A549 (cell line): ENCODE results near the gene PKN2. TPM values are rescaled to one million over a fixed set of nuclear protein-coding genes. Genes with fewer than 3 reads are reported as not detected.

Experiments
- ATAC-seq, 2 experiments: fragments of 200-7000 bp in 1 of 2; fragments of >200 bp in 1 of 2; cut with Nextera tagmentation in 1 of 2; cut with Tn5 transposase in 1 of 2; 3 replicates each; pipeline versions ENCODE4 v1.8.0 to v1.9.1; 2018 to 2020; ENCODE audit warnings: mild to moderate bottlenecking in 1 of 2, moderate library complexity in 1 of 2
- CTCF ChIA-PET: fragments of 300-600 bp; sonication (Branson Sonifier 250); formaldehyde crosslinking; extraction: SDS; loops from one replicate; lab custom pipeline; 2021; ENCODE audit warnings: antibody characterized with exemption, inconsistent platforms; lab: Yijun Ruan, JAX
- POLR2A ChIA-PET: fragments of 350-600 bp; formaldehyde crosslinking; extraction: SDS; loops from one replicate; lab custom pipeline; 2021; ENCODE audit warnings: antibody characterized with exemption, inconsistent platforms; lab: Yijun Ruan, JAX
- DNase-seq, 2 experiments: peaks; one replicate each; pipeline versions ENCODE4 v3.0.0 to v3.0.0-alpha.2; 2011 to 2016; ENCODE audit warnings: low read depth in 1 of 2, low spot score in 1 of 2
- FAIRE-seq: peaks from 2 replicates; lab custom pipeline; 2011; peaks lifted over from hg19 to GRCh38; lab: Jason Lieb, UNC
- H3K27ac ChIP-seq, 2 experiments: fragments of >200 bp; sonication (Bioruptor Twin); formaldehyde crosslinking; 3 replicates each; pipeline ENCODE4 v1.5.1; 2016 to 2017
- H3K4me1 ChIP-seq: fragments of >200 bp; sonication (Bioruptor Twin); formaldehyde crosslinking; 3 replicates; pipeline ENCODE4 v1.6.1; 2016
- H3K4me2 ChIP-seq: fragments of >200 bp; sonication (Bioruptor Twin); formaldehyde crosslinking; 3 replicates; pipeline ENCODE4 v1.6.1; 2016
- H3K4me3 ChIP-seq: fragments of >200 bp; sonication (Bioruptor Twin); formaldehyde crosslinking; 3 replicates; pipeline ENCODE4 v1.5.1; 2016
- H3K9me3 ChIP-seq: fragments of >200 bp; sonication (Bioruptor Twin); formaldehyde crosslinking; 3 replicates; pipeline ENCODE4 v1.6.1; 2016
- BCL3 ChIP-seq: fragments of >200 bp; sonication (Bioruptor Twin); formaldehyde crosslinking; IDR thresholded peaks from 3 replicates; pipeline ENCODE4 v1.6.1; 2016
- BHLHE40 ChIP-seq: IDR thresholded peaks from 2 replicates; pipeline ENCODE4 v1.6.1; 2012; ENCODE audit warnings: low read depth, low read length, inconsistent platforms
- CBX8 ChIP-seq: fragments of 200-600 bp; sonication (generic); IDR thresholded peaks from 2 replicates; pipeline ENCODE4 v1.6.1; 2016
- CEBPB ChIP-seq, 2 experiments: fragments of >200 bp in 1 of 2; sonication (Bioruptor Twin) in 1 of 2; formaldehyde crosslinking in 1 of 2; IDR thresholded peaks; 2 replicates each; pipeline ENCODE4 v1.6.1; 2012 to 2016
- CHD2 ChIP-seq: fragments of 150-350 bp; IDR thresholded peaks from 2 replicates; pipeline ENCODE4 v1.6.1; 2014; ENCODE audit warnings: low read length; ENCODE audit not compliant: partially characterized antibody
- E2F6 ChIP-seq: IDR thresholded peaks from 2 replicates; pipeline ENCODE4 v1.6.1; 2012; ENCODE audit warnings: low read depth, borderline replicate concordance
- EHF ChIP-seq: fragments of 250-450 bp; sonication (Bioruptor Pico); IDR thresholded peaks from 2 replicates; pipeline ENCODE4 v1.5.0; 2020; ENCODE audit warnings: mild to moderate bottlenecking
- EHMT2 ChIP-seq: fragments of 200-600 bp; sonication (generic); IDR thresholded peaks from 2 replicates; pipeline ENCODE4 v1.6.1; 2016; ENCODE audit warnings: antibody characterized with exemption, low read depth, mild to moderate bottlenecking, moderate library complexity
- FOSB ChIP-seq: fragments of 250-450 bp; sonication (Bioruptor Pico); IDR thresholded peaks from 2 replicates; pipeline ENCODE4 v1.5.0; 2020; ENCODE audit warnings: mild to moderate bottlenecking, moderate library complexity
- FOXS1 ChIP-seq: fragments of 250-450 bp; sonication (Bioruptor Pico); IDR thresholded peaks from 2 replicates; pipeline ENCODE4 v1.5.0; 2020; ENCODE audit warnings: mild to moderate bottlenecking, moderate library complexity
- HES2 ChIP-seq: fragments of >200 bp; sonication (Bioruptor Twin); formaldehyde crosslinking; IDR thresholded peaks from 2 replicates; pipeline ENCODE4 v1.6.1; 2016
- HEYL ChIP-seq: fragments of 250-450 bp; sonication (Bioruptor Pico); IDR thresholded peaks from 2 replicates; pipeline ENCODE4 v1.8.0; 2021; ENCODE audit warnings: mild to moderate bottlenecking, moderate library complexity
- HMGXB4 ChIP-seq: fragments of 250-450 bp; sonication (Bioruptor Pico); IDR thresholded peaks from 2 replicates; pipeline ENCODE4 v1.5.0; 2021; ENCODE audit warnings: mild to moderate bottlenecking, moderate library complexity, borderline replicate concordance
- HOXA7 ChIP-seq: fragments of 250-450 bp; sonication (Bioruptor Pico); IDR thresholded peaks from 2 replicates; pipeline ENCODE4 v1.5.0; 2020; ENCODE audit warnings: mild to moderate bottlenecking, moderate library complexity
- JUN ChIP-seq, 2 experiments: fragments of >200 bp; sonication (Bioruptor Twin); formaldehyde crosslinking; IDR thresholded peaks; 2 replicates in 1 of 2; 3 replicates in 1 of 2; pipeline ENCODE4 v1.6.1; 2016 to 2017
- JUNB ChIP-seq: fragments of >200 bp; sonication (Bioruptor Twin); formaldehyde crosslinking; IDR thresholded peaks from 2 replicates; pipeline ENCODE4 v1.6.1; 2016
- MAFK ChIP-seq: fragments of 450-650 bp; IDR thresholded peaks from 2 replicates; pipeline ENCODE4 v1.6.1; 2014; ENCODE audit not compliant: partially characterized antibody
- MAX ChIP-seq: IDR thresholded peaks from 2 replicates; pipeline ENCODE4 v1.6.1; 2012
- NFE2L2 ChIP-seq: fragments of 150-350 bp; conservative IDR thresholded peaks from 2 replicates; pipeline ENCODE4 v1.6.1; 2014; ENCODE audit warnings: low read length
- NR3C1 ChIP-seq: fragments of >200 bp; sonication (Bioruptor Twin); formaldehyde crosslinking; IDR thresholded peaks from 3 replicates; pipeline ENCODE4 v1.6.1; 2017
- PBX3 ChIP-seq: IDR thresholded peaks from 2 replicates; pipeline ENCODE4 v1.6.1; 2012
- POLR2A ChIP-seq: IDR thresholded peaks from 2 replicates; pipeline ENCODE4 v1.6.1; 2012; ENCODE audit warnings: mild to moderate bottlenecking, low read length
- RAD21 ChIP-seq, 2 experiments: fragments of >200 bp in 1 of 2; sonication (Bioruptor Twin) in 1 of 2; formaldehyde crosslinking in 1 of 2; IDR thresholded peaks in 1 of 2; conservative IDR thresholded peaks in 1 of 2; 2 replicates in 1 of 2; 3 replicates in 1 of 2; pipeline ENCODE4 v1.6.1; 2012 to 2018; ENCODE audit warnings: inconsistent platforms in 1 of 2
- RCOR1 ChIP-seq: fragments of 150-350 bp; IDR thresholded peaks from 2 replicates; pipeline ENCODE4 v1.6.1; 2014; ENCODE audit warnings: antibody characterized with exemption, low read length, low read depth
- REST ChIP-seq: fragments of 200-600 bp; sonication (generic); IDR thresholded peaks from 2 replicates; pipeline ENCODE4 v1.6.1; 2016; ENCODE audit warnings: antibody characterized with exemption, mild to moderate bottlenecking, moderate library complexity
- SMC3 ChIP-seq: fragments of >200 bp; sonication (Bioruptor Twin); formaldehyde crosslinking; IDR thresholded peaks from 3 replicates; pipeline ENCODE4 v1.6.1; 2018; ENCODE audit warnings: inconsistent platforms
- SREBF2 ChIP-seq: fragments of 450-650 bp; IDR thresholded peaks from 2 replicates; pipeline ENCODE4 v1.6.1; 2014; ENCODE audit warnings: mild to moderate bottlenecking, moderate library complexity
- TFCP2L1 ChIP-seq: fragments of 250-450 bp; sonication (Bioruptor Pico); IDR thresholded peaks from 2 replicates; pipeline ENCODE4 v1.5.0; 2021; ENCODE audit warnings: mild to moderate bottlenecking
- USF2 ChIP-seq: fragments of 450-650 bp; IDR thresholded peaks from 2 replicates; pipeline ENCODE4 v1.6.1; 2014; ENCODE audit warnings: antibody characterized with exemption
- ZNF302 ChIP-seq: fragments of 250-450 bp; sonication (Bioruptor Pico); IDR thresholded peaks from 2 replicates; pipeline ENCODE4 v1.9.0; 2021; ENCODE audit warnings: inconsistent platforms, mild to moderate bottlenecking, moderate library complexity
- WGBS: methylation state at CpG from one replicate; pipeline ENCODE4 v1.1.6; 2017; ENCODE audit errors: missing lambda C conversion rate; 5-methylcytosine and 5-hydroxymethylcytosine counted together
- polyA minus RNA-seq: library from RNA; depleted of rRNA, polyadenylated mRNA; stranded (reverse); fragments of >200 nt; gene quantifications from 2 replicates; pipeline ENCODE4 v1.2.3, GENCODE V29; 2011; rRNA and poly(A)+ RNA removed
- polyA plus RNA-seq, 4 experiments: library from polyadenylated mRNA; depleted of rRNA in 3 of 4; stranded (reverse); fragments of >200 nt; fragmentation: RNase III in 1 of 4; extraction: RNeasy Plus Mini Kit Qiagen cat#74134 plus additional on column Dnase treatment in 1 of 4; gene quantifications; 2 replicates in 3 of 4; 3 replicates in 1 of 4; pipeline ENCODE4 v1.2.3, GENCODE V29; 2011 to 2017

The PKN2 gene
- polyA plus RNA-seq (2011; rRNA removed), result 27.3 and 39.6 TPM in 2 replicates
- 3.9 and 4.3 TPM in 2 replicates for polyA plus RNA-seq (2012; cell fraction: cytosol; rRNA removed)
- 4.7 and 8.1 TPM in 2 replicates for polyA plus RNA-seq (2012; cell fraction: nucleus; rRNA removed)
- polyA plus RNA-seq (2017; fragmentation: RNase III; extraction: RNeasy Plus Mini Kit Qiagen cat#74134 plus additional on column Dnase treatment), result 14.4 to 15.5 TPM (median 14.8 TPM) in 3 replicates
- polyA minus RNA-seq, result 17.2 and 19.6 TPM in 2 replicates

- ATAC-seq (peak; percentile 93 to 94), DNase-seq (peak; percentile 69 to 98), FAIRE-seq (no peak)
- Histone ChIP-seq H3K4me3 (peak within 1 kb of the TSS; percentile 94), H3K4me1 (peaks cover 17% of the 10 kb centered on the region; the same call in 2 of the 3 replicates), H3K27ac (peak within 1 kb of the TSS; percentile 96 to 99), H3K4me2 (peak within 1 kb of the TSS; percentile 76), H3K9me3 (no peaks in the 10 kb centered on the region)
- ChIA-PET POLR2A (interaction anchor here (0.6 to 2.1 kb wide), 13 partner anchors 8 to 864 kb away, joined by 3 to 8 read pairs (median 3); no protein-coding TSS in a partner anchor), CTCF (interaction anchor here (1.2 to 2.3 kb wide), 4 partner anchors 10 to 194 kb away, joined by 4 to 8 read pairs (median 4); no protein-coding TSS in a partner anchor)
- under 1% methylated on average over 36 of the region's 66 CpGs for WGBS
- TF ChIP-seq PBX3, result no peak
- TF ChIP-seq POLR2A, result peak; percentile 69
- TF ChIP-seq MAFK, result no peak
- TF ChIP-seq NR3C1, result no peak
- no peak for TF ChIP-seq HES2
- TF ChIP-seq NFE2L2, result no peak
- TF ChIP-seq E2F6, result 0 out of 2 replicates have a peak, but pooled peaks have one; percentile 13
- TF ChIP-seq FOXS1 (CRISPR knock-in tag), result no peak
- TF ChIP-seq HEYL, result no peak
- TF ChIP-seq CEBPB (IDR thresholded peaks at IDR 0.05), result no peak
- TF ChIP-seq USF2, result peak; percentile 95
- 0 out of 3 replicates have a peak, but pooled peaks have one; percentile 30 for TF ChIP-seq BCL3
- TF ChIP-seq JUNB, result no peak
- no peak for TF ChIP-seq SMC3
- no peak for TF ChIP-seq CHD2
- TF ChIP-seq JUN (IDR thresholded peaks at IDR 0.05), result peak; percentile 14 to 56; a peak in 3 of 5 replicates
- no peak for TF ChIP-seq HMGXB4 (CRISPR knock-in tag)
- no peak for TF ChIP-seq RCOR1
- TF ChIP-seq FOSB (CRISPR knock-in tag), result no peak
- TF ChIP-seq TFCP2L1 (CRISPR knock-in tag), result no peak
- TF ChIP-seq ZNF302 (CRISPR knock-in tag), result no peak
- no peak for TF ChIP-seq RAD21 (conservative IDR thresholded peaks at IDR 0.05 in 1 of 2, IDR thresholded peaks at IDR 0.05 in 1 of 2)
- no peak for TF ChIP-seq EHF (CRISPR knock-in tag)
- no peak; the same call in 1 of the 2 replicates for TF ChIP-seq BHLHE40
- no peak for TF ChIP-seq HOXA7 (CRISPR knock-in tag)
- TF ChIP-seq MAX, result peak; percentile 81
- TF ChIP-seq EHMT2, result no peak
- TF ChIP-seq SREBF2, result no peak
- no peak for TF ChIP-seq REST
- no peak for TF ChIP-seq CBX8
Observed at GRCh38 chr1:88683541-88684481, at the start of gene PKN2. Gene PKN2, plus strand, starts transcription at chr1:88684273. Its CDS starts 308 bp downstream, at chr1:88684581.
